Tibial artery (tissue), 4 donors: ENCODE measurements around the gene ISLR2.

ENCODE experiments used
- DNase-seq, 2 donors: peaks; one replicate each; pipeline ENCODE4 v3.0.0-alpha.2; 2019
- H3K27ac ChIP-seq, 2 donors: fragments of 200-600 bp; sonication (generic) in 1 of 2; 1 replicate in 1 of 2; 2 replicates in 1 of 2; pipeline ENCODE4 v1.5.1; 2018 to 2019; ENCODE audit warnings: mild to moderate bottlenecking in 1 of 2
- H3K27me3 ChIP-seq, 2 donors: fragments of 200-600 bp; sonication (generic) in 1 of 2; one replicate each; pipeline versions ENCODE4 v1.5.1 to v1.6.0; 2016 to 2019
- H3K36me3 ChIP-seq, 3 donors: fragments of 200-600 bp; sonication (generic) in 2 of 3; one replicate each; pipeline ENCODE4 v1.5.1; 2016 to 2019; ENCODE audit warnings: mild to moderate bottlenecking in 2 of 3
- H3K4me1 ChIP-seq, 4 donors: fragments of 200-600 bp; sonication (generic) in 2 of 4; 1 replicate in 3 of 4; 2 replicates in 1 of 4; pipeline ENCODE4 v1.5.1; 2016 to 2019
- H3K4me3 ChIP-seq, 2 donors: fragments of 200-600 bp; sonication (generic) in 1 of 2; 1 replicate in 1 of 2; 2 replicates in 1 of 2; pipeline ENCODE4 v1.5.1; 2018 to 2019; ENCODE audit warnings: mild to moderate bottlenecking in 2 of 2
- H3K9me3 ChIP-seq, 3 donors: fragments of 200-600 bp; sonication (generic) in 1 of 3; one replicate each; pipeline ENCODE4 v1.5.1; 2016 to 2019
- CTCF ChIP-seq, 2 experiments: fragments of 200-600 bp in 1 of 2; fragments of 450-650 bp in 1 of 2; IDR thresholded peaks; one replicate each; pipeline ENCODE4 v1.5.1; 2017 to 2019; ENCODE audit warnings: antibody characterized with exemption in 2 of 2, mild to moderate bottlenecking in 1 of 2, moderate library complexity in 1 of 2
- intact Hi-C: fragments of 100-400 bp; cut with DNase I; formaldehyde crosslinking; loops from one replicate; pipeline ENCODE4 v1.15.0; 2023; ENCODE audit warnings: low total_unique reads

The ISLR2 gene

DNA sequence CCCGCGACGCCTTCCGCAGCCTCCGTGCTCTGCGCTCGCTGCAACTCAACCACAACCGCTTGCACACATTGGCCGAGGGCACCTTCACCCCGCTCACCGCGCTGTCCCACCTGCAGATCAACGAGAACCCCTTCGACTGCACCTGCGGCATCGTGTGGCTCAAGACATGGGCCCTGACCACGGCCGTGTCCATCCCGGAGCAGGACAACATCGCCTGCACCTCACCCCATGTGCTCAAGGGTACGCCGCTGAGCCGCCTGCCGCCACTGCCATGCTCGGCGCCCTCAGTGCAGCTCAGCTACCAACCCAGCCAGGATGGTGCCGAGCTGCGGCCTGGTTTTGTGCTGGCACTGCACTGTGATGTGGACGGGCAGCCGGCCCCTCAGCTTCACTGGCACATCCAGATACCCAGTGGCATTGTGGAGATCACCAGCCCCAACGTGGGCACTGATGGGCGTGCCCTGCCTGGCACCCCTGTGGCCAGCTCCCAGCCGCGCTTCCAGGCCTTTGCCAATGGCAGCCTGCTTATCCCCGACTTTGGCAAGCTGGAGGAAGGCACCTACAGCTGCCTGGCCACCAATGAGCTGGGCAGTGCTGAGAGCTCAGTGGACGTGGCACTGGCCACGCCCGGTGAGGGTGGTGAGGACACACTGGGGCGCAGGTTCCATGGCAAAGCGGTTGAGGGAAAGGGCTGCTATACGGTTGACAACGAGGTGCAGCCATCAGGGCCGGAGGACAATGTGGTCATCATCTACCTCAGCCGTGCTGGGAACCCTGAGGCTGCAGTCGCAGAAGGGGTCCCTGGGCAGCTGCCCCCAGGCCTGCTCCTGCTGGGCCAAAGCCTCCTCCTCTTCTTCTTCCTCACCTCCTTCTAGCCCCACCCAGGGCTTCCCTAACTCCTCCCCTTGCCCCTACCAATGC lies 45.1 kb downstream of the ISLR2 start:
- Histone ChIP-seq H3K4me3 (peak overlapping the region; percentile 47 to 56), H3K4me1 (peaks cover 12 to 88% (median 83%) of the 10 kb centered on the region in 4 donors)

GRCh38 chr15:74176262-74177214 lies 46.2 kb downstream of the ISLR2 start:
- H3K4me3 ChIP-seq = no peak overlapping the region
- H3K4me1 ChIP-seq = peaks cover 12 to 93% (median 86%) of the 10 kb centered on the region in 4 donors
- intact Hi-C loops = no loop called here
- H3K27ac ChIP-seq = peak overlapping the region; percentile 79 to 92
- peaks cover 0 to 15% (median 7%) of the 10 kb centered on the region in 3 donors for H3K36me3 ChIP-seq
- no peak for TF ChIP-seq CTCF (IDR thresholded peaks at IDR 0.05)
- peak; percentile 10 to 61 for DNase-seq
- H3K9me3 ChIP-seq = no peaks in the 10 kb centered on the region
- no peaks in the 10 kb centered on the region for H3K27me3 ChIP-seq

More for the DNA sequence above, 45.1 kb downstream of the ISLR2 start:
- no peak for TF ChIP-seq CTCF (IDR thresholded peaks at IDR 0.05)
- H3K36me3 ChIP-seq = peaks cover 0 to 15% (median 7%) of the 10 kb centered on the region in 3 donors
- peak; percentile 18 to 65 for DNase-seq
- no peaks in the 10 kb centered on the region for H3K9me3 ChIP-seq
- peak overlapping the region; percentile 79 to 92 for H3K27ac ChIP-seq
- no peaks in the 10 kb centered on the region for H3K27me3 ChIP-seq
- intact Hi-C loops = no loop called here

DNA sequence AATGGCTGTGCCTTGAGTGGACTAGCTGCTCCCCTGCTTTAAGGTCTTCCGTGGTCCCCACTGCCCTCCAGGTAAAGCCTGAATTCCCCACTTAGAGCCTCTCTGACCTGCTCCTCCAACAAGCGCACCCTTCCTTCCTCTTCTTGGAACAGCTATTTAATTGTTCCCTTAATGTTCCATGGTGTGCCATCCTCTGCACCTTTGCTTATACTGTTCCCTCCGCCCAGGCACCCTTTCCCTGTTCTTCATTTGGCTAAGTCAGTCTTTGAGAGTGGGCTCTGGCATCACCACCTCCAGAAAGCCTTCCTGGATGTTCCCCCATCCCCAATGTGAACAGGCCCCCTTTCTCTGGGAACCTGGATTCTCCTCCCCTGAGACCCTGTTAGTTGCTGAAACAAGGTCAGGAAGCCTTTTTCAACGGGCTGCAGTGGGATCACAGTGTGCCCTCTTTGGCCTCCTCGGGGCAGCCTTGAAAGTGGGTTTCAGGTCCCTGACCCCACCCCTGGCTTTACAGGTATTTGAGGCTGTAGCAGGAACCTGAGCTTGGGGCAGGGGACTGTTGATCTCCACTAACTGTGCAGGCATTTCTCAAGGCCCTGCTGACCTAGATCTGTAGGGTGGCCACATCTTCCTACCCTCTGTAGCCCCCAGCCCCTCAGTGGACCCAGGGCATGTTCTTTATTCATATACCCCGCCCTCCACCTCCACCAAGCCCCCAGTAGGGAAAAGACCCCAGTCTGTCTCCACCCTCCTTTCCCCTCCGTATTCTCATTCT lies 48.1 kb downstream of the ISLR2 start:
- H3K4me3 ChIP-seq = no peak overlapping the region
- no peaks in the 10 kb centered on the region for H3K27me3 ChIP-seq
- no peaks in the 10 kb centered on the region for H3K9me3 ChIP-seq
- TF ChIP-seq CTCF (IDR thresholded peaks at IDR 0.05) = no peak
- H3K36me3 ChIP-seq = peaks cover 0 to 15% (median 7%) of the 10 kb centered on the region in 3 donors
- H3K4me1 ChIP-seq = peaks cover 9 to 75% (median 71%) of the 10 kb centered on the region in 4 donors
- intact Hi-C loops = no loop called here
- peak overlapping the region; percentile 79 to 92 for H3K27ac ChIP-seq
- DNase-seq = peak in 1 of 2 donors; percentile 60

DNA sequence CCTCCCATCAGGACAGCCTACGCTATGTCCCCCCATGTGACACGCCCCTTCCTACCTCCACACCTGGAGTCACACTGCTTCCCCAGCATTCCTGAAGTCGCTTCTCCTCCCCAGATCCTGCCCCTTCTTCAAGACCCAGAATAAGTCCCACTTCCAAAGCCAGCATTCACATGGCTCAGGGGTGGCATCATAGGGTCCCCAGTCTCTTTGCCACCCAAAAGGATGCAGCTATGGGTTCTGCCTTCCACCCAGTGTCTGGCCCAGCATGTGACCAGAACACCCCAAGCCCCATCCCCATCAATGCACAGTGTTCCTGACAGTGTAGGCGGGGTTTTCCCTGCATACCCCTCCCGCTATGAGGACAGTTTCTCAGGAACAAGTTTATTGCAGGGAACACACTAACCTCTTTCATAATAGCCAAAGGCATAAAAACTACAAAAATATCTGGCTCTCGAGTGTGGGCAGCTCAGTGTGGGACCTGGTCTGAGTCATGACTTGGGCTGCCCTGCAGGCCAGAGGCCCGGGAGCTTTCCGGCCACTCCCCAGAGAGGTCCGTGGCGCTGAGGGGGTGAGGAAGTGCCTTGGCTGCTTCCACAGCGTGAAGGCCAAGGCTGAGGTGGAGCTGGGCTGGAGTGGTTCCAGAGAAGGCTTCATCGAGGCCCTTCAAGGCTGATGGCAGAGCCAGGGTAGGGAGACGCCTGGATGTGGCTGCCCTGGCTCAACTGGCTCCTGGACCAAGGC lies 48.9 kb downstream of the ISLR2 start:
- no peak for TF ChIP-seq CTCF (IDR thresholded peaks at IDR 0.05)
- Histone ChIP-seq H3K36me3 (peaks cover 0 to 15% (median 7%) of the 10 kb centered on the region in 3 donors), H3K4me1 (peaks cover 9 to 68% (median 64%) of the 10 kb centered on the region in 4 donors), H3K27ac (peak overlapping the region; percentile 79 to 92), H3K4me3 (no peak overlapping the region), H3K27me3 (no peaks in the 10 kb centered on the region), H3K9me3 (no peaks in the 10 kb centered on the region)
- intact Hi-C loops = no loop called here
- DNase-seq = peak; percentile 90 to 98
